ENCODE measurements around the gene NTMT2.
"Not testable (repeated sequence)": the region's sequence is repeated elsewhere in the genome, so short reads cannot be mapped to it uniquely, and the experiment has no call there.

DNA sequence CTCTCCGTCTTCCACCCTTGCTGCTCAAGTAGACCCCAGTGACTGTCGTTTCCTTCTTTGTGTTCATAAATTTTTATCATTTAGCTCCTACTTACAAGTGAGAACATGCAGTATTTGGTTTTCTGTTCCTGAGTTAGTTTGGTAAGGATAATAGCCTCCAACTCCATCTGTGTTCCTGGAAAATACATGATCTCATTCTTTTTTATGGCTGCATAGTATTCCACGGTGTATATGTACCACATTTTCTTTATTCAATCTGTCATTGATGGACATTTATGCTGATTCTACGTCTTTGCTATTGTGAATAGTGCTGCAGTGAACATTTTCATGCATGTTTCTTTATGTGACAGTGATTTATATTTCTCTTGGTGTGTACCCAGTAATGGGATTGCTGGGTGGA, 24.8 kb downstream of the NTMT2 start:
- TF ChIP-seq, protein P1, sequence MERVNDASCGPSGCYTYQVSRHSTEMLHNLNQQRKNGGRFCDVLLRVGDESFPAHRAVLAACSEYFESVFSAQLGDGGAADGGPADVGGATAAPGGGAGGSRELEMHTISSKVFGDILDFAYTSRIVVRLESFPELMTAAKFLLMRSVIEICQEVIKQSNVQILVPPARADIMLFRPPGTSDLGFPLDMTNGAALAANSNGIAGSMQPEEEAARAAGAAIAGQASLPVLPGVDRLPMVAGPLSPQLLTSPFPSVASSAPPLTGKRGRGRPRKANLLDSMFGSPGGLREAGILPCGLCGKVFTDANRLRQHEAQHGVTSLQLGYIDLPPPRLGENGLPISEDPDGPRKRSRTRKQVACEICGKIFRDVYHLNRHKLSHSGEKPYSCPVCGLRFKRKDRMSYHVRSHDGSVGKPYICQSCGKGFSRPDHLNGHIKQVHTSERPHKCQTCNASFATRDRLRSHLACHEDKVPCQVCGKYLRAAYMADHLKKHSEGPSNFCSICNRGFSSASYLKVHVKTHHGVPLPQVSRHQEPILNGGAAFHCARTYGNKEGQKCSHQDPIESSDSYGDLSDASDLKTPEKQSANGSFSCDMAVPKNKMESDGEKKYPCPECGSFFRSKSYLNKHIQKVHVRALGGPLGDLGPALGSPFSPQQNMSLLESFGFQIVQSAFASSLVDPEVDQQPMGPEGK (tag by site-specific recombination; IDR thresholded peaks at IDR 0.05) = not testable (repeated sequence)
- not testable (repeated sequence) for TF ChIP-seq ZBTB11 (tag by site-specific recombination; conservative IDR thresholded peaks at IDR 0.05; ENCODE audit: low read depth); ZNF175 (tag by site-specific recombination; IDR thresholded peaks at IDR 0.05); ZNF449 (tag by site-specific recombination; IDR thresholded peaks at IDR 0.05); ZNF76 (tag by site-specific recombination; IDR thresholded peaks at IDR 0.05; ENCODE audit: borderline replicate concordance, low read depth)
- TF ChIP-seq, protein P2, sequence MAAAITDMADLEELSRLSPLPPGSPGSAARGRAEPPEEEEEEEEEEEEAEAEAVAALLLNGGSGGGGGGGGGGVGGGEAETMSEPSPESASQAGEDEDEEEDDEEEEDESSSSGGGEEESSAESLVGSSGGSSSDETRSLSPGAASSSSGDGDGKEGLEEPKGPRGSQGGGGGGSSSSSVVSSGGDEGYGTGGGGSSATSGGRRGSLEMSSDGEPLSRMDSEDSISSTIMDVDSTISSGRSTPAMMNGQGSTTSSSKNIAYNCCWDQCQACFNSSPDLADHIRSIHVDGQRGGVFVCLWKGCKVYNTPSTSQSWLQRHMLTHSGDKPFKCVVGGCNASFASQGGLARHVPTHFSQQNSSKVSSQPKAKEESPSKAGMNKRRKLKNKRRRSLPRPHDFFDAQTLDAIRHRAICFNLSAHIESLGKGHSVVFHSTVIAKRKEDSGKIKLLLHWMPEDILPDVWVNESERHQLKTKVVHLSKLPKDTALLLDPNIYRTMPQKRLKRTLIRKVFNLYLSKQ (tag by site-specific recombination; IDR thresholded peaks at IDR 0.05; ENCODE audit: borderline replicate concordance) = not testable (repeated sequence)
